K562 (cell line): ENCODE measurements around the gene PRKCB. TPM values are rescaled to one million over a fixed set of nuclear protein-coding genes. Genes with fewer than 3 reads are reported as not detected.

ENCODE experiments used
- ATAC-seq: fragments of 200-7000 bp; cut with Tn5 transposase; 3 replicates; pipeline ENCODE4 v1.9.1; 2020; ENCODE audit warnings: moderate library complexity
- BruUV-seq: library from RNA; stranded (reverse); fragments of 400-500 nt; replicated peaks from 2 replicates; lab custom pipeline; 2021; lab: Mats Ljungman, UMichigan
- CTCF ChIA-PET: fragments of 300-600 bp; formaldehyde crosslinking; extraction: SDS; loops from one replicate; lab custom pipeline; 2021; ENCODE audit warnings: low intra/inter-chr PET ratio; lab: Yijun Ruan, JAX
- POLR2A ChIA-PET: fragments of 300-600, 350-650 bp; sonication (Branson Sonifier 250); formaldehyde crosslinking; extraction: SDS; loops from one replicate; lab custom pipeline; 2021; ENCODE audit warnings: antibody characterized with exemption, inconsistent platforms; lab: Yijun Ruan, JAX
- DNase-seq, 4 experiments: peaks; one replicate each; pipeline versions ENCODE4 v3.0.0 to v3.0.0-alpha.2; 2011 to 2018; ENCODE audit warnings: low spot score in 3 of 4, mixed read lengths in 3 of 4; ENCODE audit errors: extremely low read depth in 1 of 4
- FAIRE-seq: peaks from 2 replicates; lab custom pipeline; 2011; peaks lifted over from hg19 to GRCh38; lab: Jason Lieb, UNC
- H2AFZ ChIP-seq: 2 replicates; pipeline ENCODE4 v1.6.0; 2011; ENCODE audit warnings: low read depth, low read length, control low read depth, inconsistent platforms
- H3K27ac ChIP-seq: fragments of 200-600 bp; 3 replicates; pipeline ENCODE4 v1.8.0; 2011; ENCODE audit warnings: low read depth, mild to moderate bottlenecking, control low read depth, inconsistent platforms, low read length, moderate library complexity, mixed read lengths; ENCODE audit errors: extremely low read depth
- H3K27me3 ChIP-seq, 2 experiments: fragments of 300-600 bp in 1 of 2; 2 replicates in 1 of 2; 3 replicates in 1 of 2; pipeline versions ENCODE4 v1.6.0 to v1.8.0; 2011; ENCODE audit warnings: inconsistent platforms in 2 of 2, low read length in 2 of 2, mild to moderate bottlenecking in 1 of 2, mixed read lengths in 1 of 2, moderate library complexity in 1 of 2; ENCODE audit not compliant: control insufficient read depth in 2 of 2, insufficient read depth in 2 of 2
- H3K36me3 ChIP-seq: fragments of 300-600 bp; 3 replicates; pipeline ENCODE4 v1.8.0; 2011; ENCODE audit warnings: mild to moderate bottlenecking, low read length, inconsistent platforms; ENCODE audit not compliant: control insufficient read depth, insufficient read depth
- H3K4me1 ChIP-seq, 2 experiments: fragments of 200-600 bp in 1 of 2; replicated peaks in 1 of 2; 2 replicates in 1 of 2; 3 replicates in 1 of 2; pipeline versions ENCODE4 v1.5.1 to v1.8.0; 2011; ENCODE audit warnings: inconsistent platforms in 2 of 2, low read length in 2 of 2, mild to moderate bottlenecking in 1 of 2, mixed read lengths in 1 of 2, moderate library complexity in 1 of 2; ENCODE audit not compliant: control insufficient read depth in 2 of 2, insufficient read depth in 2 of 2
- H3K4me2 ChIP-seq: 2 replicates; pipeline ENCODE4 v1.6.1; 2011; ENCODE audit warnings: low read length, control low read depth, inconsistent platforms, mixed read lengths; ENCODE audit not compliant: insufficient read depth
- H3K4me3 ChIP-seq: fragments of 200-600 bp; sonication (generic), shearing (Covaris generic); 2 replicates; pipeline ENCODE4 v1.5.1; 2016; ENCODE audit warnings: control low read depth, inconsistent platforms
- H3K79me2 ChIP-seq: fragments of 200-600 bp; 3 replicates; pipeline ENCODE4 v1.8.0; 2011; ENCODE audit warnings: low read length, inconsistent platforms; ENCODE audit not compliant: control insufficient read depth, insufficient read depth
- H3K9ac ChIP-seq, 2 experiments: 2 replicates each; pipeline versions ENCODE4 v1.6.0 to v1.6.1; 2011; ENCODE audit warnings: low read depth in 2 of 2, low read length in 2 of 2, control low read depth in 1 of 2, inconsistent platforms in 1 of 2, mild to moderate bottlenecking in 1 of 2, mixed read lengths in 1 of 2; ENCODE audit not compliant: insufficient read depth in 1 of 2
- H3K9me1 ChIP-seq: one replicate; pipeline ENCODE4 v1.6.0; 2011; ENCODE audit warnings: inconsistent platforms, mild to moderate bottlenecking, low read length, moderate library complexity; ENCODE audit not compliant: control insufficient read depth, insufficient read depth
- H3K9me3 ChIP-seq: replicated peaks from 2 replicates; pipeline ENCODE4 v1.5.1; 2011; ENCODE audit warnings: low read depth, low read length, inconsistent platforms; ENCODE audit not compliant: control insufficient read depth, insufficient read depth
- H4K20me1 ChIP-seq: replicated peaks from 2 replicates; pipeline ENCODE4 v1.6.1; 2011; ENCODE audit warnings: low read length, inconsistent platforms, mixed read lengths; ENCODE audit not compliant: control insufficient read depth, insufficient read depth
- DDX20 ChIP-seq: fragments of 450-650 bp; IDR thresholded peaks from 2 replicates; pipeline ENCODE4 v1.6.1; 2016; ENCODE audit warnings: missing genetic modification characterization, low read depth, mild to moderate bottlenecking, missing compliant biosample characterization, moderate library complexity
- FOXO4 ChIP-seq: fragments of 450-650 bp; formaldehyde crosslinking; IDR thresholded peaks from 2 replicates; pipeline ENCODE4 v1.4.0; 2020; ENCODE audit warnings: mild to moderate bottlenecking, moderate library complexity
- MTA1 ChIP-seq: fragments of 450-650 bp; IDR thresholded peaks from 2 replicates; pipeline ENCODE4 v1.6.1; 2017; ENCODE audit warnings: borderline replicate concordance
- POLR3A ChIP-seq: IDR thresholded peaks from 2 replicates; pipeline ENCODE4 v1.6.1; 2011; ENCODE audit warnings: borderline replicate concordance, mild to moderate bottlenecking, moderate library complexity; ENCODE audit not compliant: insufficient read length, insufficient read depth; ENCODE audit errors: extremely low read depth
- STAT5B ChIP-seq: fragments of 250-450 bp; sonication (Bioruptor Pico); IDR thresholded peaks from 2 replicates; pipeline ENCODE4 v1.8.0; 2021; ENCODE audit warnings: mild to moderate bottlenecking, inconsistent platforms
- THRAP3 ChIP-seq: fragments of 450-650 bp; IDR thresholded peaks from 2 replicates; pipeline ENCODE4 v1.6.1; 2016; ENCODE audit warnings: mild to moderate bottlenecking, inconsistent platforms, borderline replicate concordance
- YBX1 ChIP-seq: fragments of 450-650 bp; IDR thresholded peaks from 2 replicates; pipeline ENCODE4 v1.7.1; 2016; ENCODE audit warnings: mild to moderate bottlenecking
- ZBTB26 ChIP-seq: fragments of 450-650 bp; formaldehyde crosslinking; IDR thresholded peaks from 2 replicates; pipeline ENCODE4 v1.4.0; 2022; ENCODE audit warnings: missing genetic modification characterization
- ZBTB5 ChIP-seq: fragments of 450-650 bp; IDR thresholded peaks from 2 replicates; pipeline ENCODE4 v1.6.1; 2017; ENCODE audit warnings: antibody characterized with exemption
- WGBS: fragments of 100-300 bp; shearing (Covaris generic); methylation state at CpG from one replicate; pipeline ENCODE4 v1.1.6; 2016; ENCODE audit warnings: low coverage, mixed read lengths; ENCODE audit not compliant: insufficient coverage; ENCODE audit errors: missing lambda C conversion rate; 5-methylcytosine and 5-hydroxymethylcytosine counted together
- in situ Hi-C: fragments of 300-500 bp; cut with MboI; formaldehyde crosslinking; loops from 4 replicates; pipeline ENCODE4 v1.15.0; 2018; ENCODE audit warnings: inconsistent platforms, mixed read lengths
- intact Hi-C: fragments of 100-400 bp; cut with micrococcal nuclease; formaldehyde crosslinking; loops from 2 replicates; pipeline ENCODE4 v1.14.2; 2022
- polyA plus RNA-seq, 8 experiments: library from polyadenylated mRNA; depleted of rRNA in 4 of 8; stranded (reverse) in 5 of 8; unstranded in 3 of 8; fragments of >200 nt; fragmentation: Nextera tagmentation in 2 of 8; fragmentation: Illumina TruSeq in 1 of 8; extraction: Ambion mirVana in 2 of 8; extraction: Trizol in 1 of 8; gene quantifications; 2 replicates each; pipeline versions ENCODE4 v1.2.1 to v1.2.3, GENCODE V29; 2011 to 2014; ENCODE audit warnings: inconsistent platforms in 1 of 8, missing spikeins in 1 of 8
- total RNA-seq, 7 experiments: library from RNA; depleted of rRNA in 6 of 7; stranded (reverse); fragments of >200 nt in 6 of 7; fragmentation: Illumina TruSeq in 2 of 7; extraction: Trizol in 2 of 7; gene quantifications; 2 replicates each; pipeline versions ENCODE4 v1.2.1 to v1.2.3, GENCODE V29; 2011 to 2021; ENCODE audit warnings: low replicate concordance in 1 of 7
- TF ChIP-seq, protein P1 (sequence below): sonication (generic); formaldehyde crosslinking; IDR thresholded peaks from 2 replicates; pipeline ENCODE4 v1.9.0; 2022; ENCODE audit warnings: mild to moderate bottlenecking, missing genetic modification reagents

Gene PRKCB
- total and polyA plus RNA-seq, 9 of the 15 experiments (the other 6 are each of a cell fraction or from before 2014, with no cell fraction given) = 49.9 to 276 (median 148) TPM

- FAIRE-seq (no peak), ATAC-seq (no peak)
- Histone ChIP-seq H3K36me3 (no peaks in the 10 kb centered on the region), H3K4me1 (peaks cover 0 to 8% of the 10 kb centered on the region in 2 experiments; a peak in 1 of 5 replicates), H3K27me3 (peaks cover 5 to 17% of the 10 kb centered on the region in 2 experiments; a peak in 2 of 5 replicates)
- TF ChIP-seq, protein P1, sequence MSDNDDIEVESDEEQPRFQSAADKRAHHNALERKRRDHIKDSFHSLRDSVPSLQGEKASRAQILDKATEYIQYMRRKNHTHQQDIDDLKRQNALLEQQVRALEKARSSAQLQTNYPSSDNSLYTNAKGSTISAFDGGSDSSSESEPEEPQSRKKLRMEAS (CRISPR knock-in tag) = no peak
- TF ChIP-seq FOXO4 (CRISPR knock-in tag) = no peak
- TF ChIP-seq MTA1 = no peak
- TF ChIP-seq ZBTB26 (CRISPR knock-in tag) = no peak
- no peak for TF ChIP-seq THRAP3
- TF ChIP-seq YBX1 = no peak
- no peak for TF ChIP-seq POLR3A
- no peak for TF ChIP-seq ZBTB5
- TF ChIP-seq STAT5B (CRISPR knock-in tag) = no peak
- TF ChIP-seq DDX20 = no peak
- TF ChIP-seq, all 486 proteins: peak for 0
- in situ Hi-C loops (loop anchor here (10.0 kb wide), 1 partner anchor 524 kb away; no protein-coding TSS in a partner anchor), intact Hi-C loops (loop anchor here (10.0 kb wide), 1 partner anchor 524 kb away; no protein-coding TSS in a partner anchor)
- WGBS = 0% methylated on average over 1 of the region's 1 CpG
- no peaks in the 10 kb centered on the region for H4K20me1 ChIP-seq
- ChIA-PET CTCF (no interaction called here), POLR2A (interaction anchor here (0.6 kb wide), 1 partner anchor 107 kb away, joined by 4 read pairs; no protein-coding TSS in a partner anchor)
- H3K4me2 ChIP-seq = no peak overlapping the region
- DNase-seq = no peak
- no peaks in the 10 kb centered on the region for H3K9me3 ChIP-seq
- H3K9me1 ChIP-seq = no peaks in the 10 kb centered on the region
- H3K79me2 ChIP-seq = no peaks in the 10 kb centered on the region
- no peak overlapping the region for H3K4me3 ChIP-seq
- no TSS peak for BruUV-seq
- no peak overlapping the region for H3K27ac ChIP-seq
- H3K9ac ChIP-seq = no peak overlapping the region
- H2AFZ ChIP-seq = no peak overlapping the region
Observed at GRCh38 chr16:24258791-24259190, 423.0 kb downstream of the PRKCB start.
